Measurements from ENCODE around the gene WNT7A.

Gene WNT7A

DNA sequence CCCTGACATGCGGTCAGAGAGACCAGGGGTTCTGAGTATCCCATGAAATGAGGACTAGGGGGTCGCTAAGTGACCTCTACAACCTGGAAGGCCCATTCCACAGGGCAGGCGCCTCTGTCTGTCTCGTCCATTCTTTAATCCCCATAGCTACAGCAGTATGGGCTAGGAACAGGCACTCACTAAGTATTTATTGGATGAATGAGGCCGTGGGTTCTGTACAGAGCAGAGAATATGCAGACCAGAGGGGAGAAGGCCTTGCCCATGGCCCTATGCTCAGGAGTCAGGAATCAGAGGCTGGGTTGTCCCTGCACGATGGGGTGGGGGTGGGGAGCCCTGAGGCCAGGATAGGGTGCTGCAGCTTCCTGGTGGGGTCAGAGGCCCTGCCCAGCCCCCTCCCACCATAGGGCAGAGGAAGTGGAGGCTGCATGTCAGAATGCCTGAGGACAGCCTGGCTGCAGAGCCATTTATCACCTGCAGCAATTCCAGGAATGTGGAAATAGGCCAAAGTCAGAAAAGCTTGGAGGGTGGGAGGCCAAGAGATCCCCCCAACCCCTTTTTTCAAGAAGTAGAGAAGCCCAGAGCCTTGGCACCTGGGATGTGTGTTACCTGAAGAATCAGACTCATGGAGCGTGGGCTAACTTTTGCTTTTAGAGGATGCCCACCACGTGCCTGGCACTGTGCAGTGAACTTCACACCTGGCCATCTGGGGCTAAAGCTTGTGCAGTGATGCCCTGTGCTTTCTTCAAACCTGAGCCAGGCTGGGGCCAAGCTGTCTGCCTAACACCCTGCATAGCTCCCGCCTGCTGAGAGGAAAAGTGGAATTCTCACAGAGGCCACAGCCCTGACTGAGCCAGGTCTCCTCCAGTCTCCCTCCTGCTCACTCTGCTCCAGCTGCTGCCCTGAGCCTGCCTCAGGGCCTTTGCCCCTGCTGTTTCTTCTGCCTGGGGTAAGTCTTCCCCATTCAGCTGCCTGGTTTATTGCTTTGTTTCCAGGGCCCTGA, 109.4 kb downstream of the WNT7A start:
- DNase-seq (ENCODE audit: low read depth in 2 of 2), result no peak

DNA sequence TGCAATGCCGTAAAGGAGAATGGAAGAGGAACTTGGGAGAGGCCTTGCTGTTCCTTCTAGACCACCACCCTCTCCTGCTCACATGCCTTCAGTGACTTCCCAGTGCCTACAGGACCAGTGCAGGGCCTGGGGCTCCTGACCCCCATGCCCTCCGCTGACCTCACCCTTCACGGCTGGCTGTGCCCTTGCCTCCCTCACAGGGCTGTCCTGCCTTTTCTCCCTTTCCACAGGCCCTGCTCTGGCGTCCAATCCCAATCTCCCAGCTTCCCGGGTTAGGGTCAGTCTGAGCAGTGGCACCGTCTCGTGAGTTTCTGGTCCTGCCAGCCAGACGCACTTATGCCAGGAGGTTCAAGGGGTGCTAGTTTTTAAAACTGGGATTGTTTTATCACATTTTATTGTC, 110.4 kb downstream of the WNT7A start:
- DNase-seq (ENCODE audit: low read depth in 2 of 2), result no peak

DNA sequence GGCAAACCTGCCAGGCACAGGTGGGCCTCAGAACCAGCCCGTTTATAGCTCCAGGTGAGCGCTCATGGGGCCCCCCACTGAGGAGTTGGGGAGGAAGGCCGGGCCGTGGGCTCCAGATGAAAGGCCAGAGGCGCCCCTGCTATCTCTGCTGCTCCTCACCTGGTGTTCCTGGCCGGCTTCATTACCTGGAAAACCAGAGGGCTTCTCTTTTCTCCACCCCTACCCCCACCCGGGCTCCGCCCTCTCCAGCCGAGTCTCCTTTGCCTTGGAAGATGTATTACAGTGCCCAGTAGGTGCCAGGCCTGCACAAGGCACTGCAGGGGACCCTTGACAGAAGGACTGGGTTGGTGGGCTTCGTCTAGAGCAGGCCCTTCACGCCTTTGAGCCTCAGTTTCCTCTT, 111.4 kb downstream of the WNT7A start:
- DNase-seq (ENCODE audit: low read depth in 2 of 2), result no peak

DNA sequence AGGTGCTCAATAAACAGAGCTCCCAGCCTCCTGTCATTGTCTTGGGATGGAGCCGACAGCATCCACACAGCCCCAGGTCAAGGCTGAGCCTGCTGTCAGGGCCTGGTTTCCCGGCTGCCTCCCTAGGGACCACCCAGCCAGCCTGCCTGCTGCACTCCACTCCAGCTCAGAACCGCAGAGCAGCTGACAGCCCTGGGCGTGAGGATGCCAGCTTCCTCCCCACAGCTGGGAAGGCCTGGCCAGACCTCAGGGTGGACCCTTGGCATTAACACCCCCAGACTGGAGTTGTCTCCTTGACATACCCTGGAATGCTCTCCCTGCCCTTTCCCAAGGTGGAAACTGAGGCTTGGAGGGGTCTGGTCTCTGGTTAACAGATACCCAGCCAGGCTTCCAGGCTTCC, 112.0 kb downstream of the WNT7A start:
- DNase-seq (ENCODE audit: low read depth in 2 of 2), result no peak

DNA sequence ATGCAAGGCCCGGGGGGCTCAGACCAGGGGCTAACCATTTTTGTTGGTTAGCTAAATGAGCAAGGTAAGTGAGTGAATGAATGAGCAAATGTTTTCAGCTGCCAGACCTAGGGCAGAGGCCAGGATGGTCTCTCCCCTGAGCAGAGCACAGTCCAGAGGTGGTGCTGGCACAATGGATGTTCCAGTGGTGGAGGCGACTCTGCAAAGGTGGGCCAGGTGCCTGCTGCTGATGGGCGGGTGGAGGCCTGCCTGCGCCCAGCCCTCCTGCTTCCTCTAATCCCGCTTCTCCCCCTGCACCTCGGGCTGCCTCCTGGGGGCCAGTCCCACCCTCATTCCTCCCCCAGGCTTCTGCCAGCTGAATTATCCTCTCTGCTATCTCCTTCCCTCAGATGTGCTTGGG, 112.8 kb downstream of the WNT7A start:
- no peak for DNase-seq (ENCODE audit: low read depth in 2 of 2)

Measured in stimulated activated CD8-positive, alpha-beta memory T cell treated with anti-CD3 and anti-CD28 coated beads, Interleukin-2, amount 100 ng/mL, for 1 hour (primary cell).